H4 (cell line): Measurements from ENCODE around the gene GHITM. TPM values are rescaled to one million over a fixed set of nuclear protein-coding genes. Genes with fewer than 3 reads are reported as not detected.
"Not testable (repeated sequence)": the region's sequence is repeated elsewhere in the genome, so short reads cannot be mapped to it uniquely, and the experiment has no call there.

ENCODE experiments used
- DNase-seq: peaks from one replicate; pipeline ENCODE4 v3.0.0-alpha.2; 2015; ENCODE audit warnings: low spot score
- total RNA-seq: library from RNA; depleted of rRNA; stranded (reverse); fragments of >200 nt; shearing (Covaris generic); gene quantifications from 2 replicates; pipeline ENCODE4 v1.2.3, GENCODE V29; 2014; rRNA removed

Gene GHITM
- 260 TPM in 2 replicates for total RNA-seq

- peak; percentile 98 for DNase-seq
These were observed at the start of gene GHITM for GRCh38 chr10:84139126-84140035. GHITM (plus strand) TSS chr10:84139509; CDS start chr10:84141501, 1,992 bp downstream.

- no peak for DNase-seq
These were observed 43.4 kb upstream of the GHITM start for GRCh38 chr10:84095811-84096497.

GRCh38 chr10:84097787-84098353 lies 41.4 kb upstream of the GHITM start:
- DNase-seq: no peak

GRCh38 chr10:84098667-84099066 lies 40.6 kb upstream of the GHITM start:
- DNase-seq: no peak

- DNase-seq: no peak
These were observed 38.3 kb upstream of the GHITM start for GRCh38 chr10:84101042-84101441.

- no peak for DNase-seq
These were observed 30.5 kb upstream of the GHITM start for GRCh38 chr10:84108797-84109196.

GRCh38 chr10:84109772-84110171 lies 29.5 kb upstream of the GHITM start:
- DNase-seq: not testable (repeated sequence)

- not testable (repeated sequence) for DNase-seq
These were observed 25.8 kb upstream of the GHITM start for GRCh38 chr10:84113468-84113867.

GRCh38 chr10:84114088-84114667 lies 25.1 kb upstream of the GHITM start:
- no peak for DNase-seq

- not testable (repeated sequence) for DNase-seq
These were observed 22.1 kb upstream of the GHITM start for GRCh38 chr10:84117204-84117603.

GRCh38 chr10:84117686-84118394 lies 21.5 kb upstream of the GHITM start:
- DNase-seq: no peak

GRCh38 chr10:84118395-84119006 lies 20.8 kb upstream of the GHITM start:
- DNase-seq: peak; percentile 40

- no peak for DNase-seq
These were observed 15.9 kb upstream of the GHITM start for GRCh38 chr10:84123362-84123761.

- not testable (repeated sequence) for DNase-seq
These were observed 13.2 kb upstream of the GHITM start for GRCh38 chr10:84125910-84126784.

GRCh38 chr10:84126785-84127167 lies 12.5 kb upstream of the GHITM start:
- no peak for DNase-seq

GRCh38 chr10:84135836-84136235 lies 3.5 kb upstream of the GHITM start:
- no peak for DNase-seq

- no peak for DNase-seq
These were observed 1.5 kb upstream of the GHITM start for GRCh38 chr10:84137811-84138210.

- peak; percentile 83 for DNase-seq
These were observed 707 bp upstream of the GHITM start for GRCh38 chr10:84138478-84139125.

- DNase-seq: no peak
These were observed 699 bp downstream of the GHITM start for GRCh38 chr10:84140036-84140379.

GRCh38 chr10:84147347-84147746 lies 8.0 kb downstream of the GHITM start:
- DNase-seq: no peak
